C1 segment of cervical spinal cord (tissue), 14 donors: ENCODE measurements around the gene DIP2A.
"Not testable (repeated sequence)": the region's sequence is repeated elsewhere in the genome, so short reads cannot be mapped to it uniquely, and the experiment has no call there.

Source experiments
- DNase-seq, 14 donors: peaks; one replicate each; lab custom pipeline; 2025; lab: John Stamatoyannopoulos, UW

Gene DIP2A

DNA sequence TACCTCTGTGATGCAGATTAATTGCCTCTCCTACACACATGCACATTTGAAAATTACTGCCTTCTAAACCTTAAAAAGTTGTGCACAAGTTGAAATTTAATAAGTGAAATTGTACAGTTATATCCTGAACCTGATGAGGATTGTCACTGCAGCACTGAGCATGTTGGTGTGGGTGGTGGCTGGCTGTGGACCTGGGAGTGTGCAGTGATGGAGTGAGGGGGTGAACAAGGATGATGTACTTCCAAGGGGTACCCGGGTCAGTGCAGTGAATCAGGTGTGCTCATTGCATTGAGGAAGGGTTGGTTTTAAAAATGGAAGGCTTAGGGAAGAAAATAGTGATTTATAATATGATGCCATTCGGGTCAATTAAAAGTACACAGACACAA is 24.1 kb downstream of the DIP2A start:
- no peak for DNase-seq

DNA sequence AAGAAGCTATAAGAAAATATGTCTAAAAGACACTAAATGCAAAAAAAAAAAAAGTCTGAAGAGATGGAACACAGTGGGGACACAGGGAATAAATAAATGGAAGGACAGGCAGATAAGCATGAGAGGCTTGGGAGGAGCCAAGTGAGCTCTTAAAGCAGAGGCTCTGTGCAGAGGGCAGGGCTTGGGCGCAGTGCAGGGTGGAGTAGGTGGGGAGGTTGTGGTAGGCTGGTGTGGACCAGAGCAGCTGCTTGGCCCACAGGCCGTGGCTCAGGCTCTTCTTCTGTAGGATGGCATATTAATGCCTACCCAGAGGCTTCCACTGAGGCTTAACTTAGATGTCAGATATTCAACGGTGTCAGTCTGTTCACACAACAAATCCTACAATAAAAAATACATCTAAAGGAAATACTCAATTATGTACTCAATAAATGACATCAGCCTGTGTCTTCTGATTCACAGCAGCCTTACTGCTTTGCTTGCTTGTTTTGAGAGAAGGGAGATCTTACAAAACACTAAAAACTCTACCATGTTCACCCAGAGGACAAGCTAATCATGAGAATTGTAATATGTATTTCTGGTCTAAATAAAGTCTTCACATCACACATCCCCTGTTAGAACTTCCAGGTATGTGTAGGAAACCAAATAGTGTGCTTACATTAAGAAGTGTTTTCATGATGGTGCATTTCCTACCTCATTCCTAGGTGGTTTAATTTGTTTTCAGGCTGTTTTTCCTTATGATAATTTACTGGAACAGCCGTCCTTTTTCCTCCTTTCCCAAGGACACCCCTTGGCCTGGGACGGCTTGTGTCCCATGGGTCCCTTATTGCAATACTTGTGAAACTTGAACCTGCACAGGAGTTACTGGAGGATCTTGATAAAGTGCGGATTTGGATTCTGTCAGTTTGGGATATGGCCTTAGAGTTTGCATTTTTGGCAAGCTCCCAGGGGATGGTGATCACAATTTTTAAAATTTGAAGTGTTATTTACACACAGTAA is 24.9 kb downstream of the DIP2A start:
- DNase-seq: no peak

DNA sequence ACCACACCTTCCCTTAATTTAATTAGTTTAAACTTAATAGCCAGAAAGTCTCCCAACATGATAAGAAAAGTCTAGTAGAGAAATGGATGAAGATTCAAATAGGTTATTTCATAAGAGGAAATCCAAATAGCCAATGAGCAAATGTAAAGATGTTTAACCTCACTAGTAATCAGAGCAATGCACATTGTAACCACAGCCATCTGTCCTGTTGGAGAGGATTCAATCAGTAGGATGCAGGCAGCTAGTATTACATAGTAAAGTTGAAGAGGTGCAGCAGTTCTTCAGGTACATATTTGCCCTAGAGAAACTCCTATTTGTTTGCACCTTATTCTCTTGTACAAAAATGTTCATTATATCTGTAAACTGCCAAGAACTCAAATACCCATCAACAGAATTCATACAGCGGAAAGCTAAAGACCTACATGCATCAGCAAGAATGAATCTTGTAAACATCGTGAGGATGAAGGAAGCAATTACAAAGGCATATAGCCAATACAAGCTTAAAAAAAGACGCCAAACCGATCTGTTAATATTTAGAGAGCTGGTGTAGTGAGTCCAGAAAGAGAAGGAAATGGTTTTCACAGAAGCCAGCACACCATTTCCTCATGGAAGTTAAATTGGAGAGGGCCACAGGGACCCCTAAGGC is 27.9 kb downstream of the DIP2A start:
- DNase-seq: peak in 1 of 14 donors; percentile 33

DNA sequence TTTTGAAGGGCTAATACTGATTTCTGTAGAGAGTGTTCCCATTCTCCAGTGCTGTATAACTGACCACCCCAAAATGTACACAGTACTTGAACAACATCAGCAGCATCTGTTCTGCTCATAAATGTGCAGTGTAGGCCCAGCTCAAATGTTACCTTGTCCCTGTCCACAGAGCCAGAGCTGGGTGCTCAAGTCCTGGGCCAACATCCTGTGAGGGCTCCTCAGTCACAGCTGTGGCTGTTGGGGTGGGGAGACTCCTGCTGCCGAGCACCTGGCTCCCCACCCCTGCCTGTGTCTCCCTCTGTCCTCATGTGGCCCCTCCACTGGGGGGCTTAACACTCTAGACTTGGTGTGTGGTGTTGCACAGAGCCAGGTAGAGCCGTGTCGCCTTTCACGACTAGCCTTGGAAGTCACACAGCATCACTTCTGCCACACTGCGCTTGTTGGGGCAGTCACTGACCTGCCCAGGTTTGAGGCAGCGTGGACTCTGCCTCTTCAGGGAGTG is 30.5 kb downstream of the DIP2A start:
- DNase-seq: no peak

DNA sequence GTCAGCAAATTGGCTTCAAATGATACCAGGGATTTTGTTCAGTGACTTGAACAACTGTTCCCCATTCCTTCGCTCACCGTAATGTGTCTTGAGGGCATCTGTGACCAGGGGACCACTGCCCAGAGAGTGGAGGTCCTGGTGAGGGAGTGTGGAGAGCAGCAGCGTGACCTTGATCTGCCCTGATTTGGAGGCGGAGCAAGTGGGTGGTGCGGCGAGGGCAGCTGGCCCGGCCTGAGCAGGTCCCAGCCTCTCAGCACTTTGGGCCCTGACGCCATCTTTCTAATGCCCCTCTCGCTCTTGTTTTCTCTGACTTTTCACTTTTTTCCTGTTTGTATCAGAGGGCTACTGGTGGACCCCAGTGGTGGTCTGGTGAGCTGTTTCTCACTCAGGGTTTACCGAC is 31.1 kb downstream of the DIP2A start:
- no peak for DNase-seq

DNA sequence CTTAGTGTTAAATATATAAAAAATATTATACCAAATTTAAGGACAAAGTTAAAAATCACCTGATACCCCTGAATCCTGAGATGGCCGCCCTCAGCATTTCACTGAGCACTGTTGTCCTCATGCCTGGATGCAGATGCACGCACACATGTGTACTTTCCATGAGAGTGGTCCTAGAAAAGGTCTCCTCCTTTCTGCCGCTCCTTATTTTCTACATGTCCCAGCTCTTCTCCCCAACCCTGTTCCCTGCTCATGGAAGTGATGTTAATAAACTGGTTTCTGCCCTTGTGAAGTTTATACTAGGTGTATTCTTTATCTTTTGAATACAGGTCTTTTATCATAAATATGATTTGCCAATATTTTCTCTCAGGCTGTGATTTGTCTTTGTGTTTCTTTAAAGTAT is 32.9 kb downstream of the DIP2A start:
- DNase-seq: no peak

DNA sequence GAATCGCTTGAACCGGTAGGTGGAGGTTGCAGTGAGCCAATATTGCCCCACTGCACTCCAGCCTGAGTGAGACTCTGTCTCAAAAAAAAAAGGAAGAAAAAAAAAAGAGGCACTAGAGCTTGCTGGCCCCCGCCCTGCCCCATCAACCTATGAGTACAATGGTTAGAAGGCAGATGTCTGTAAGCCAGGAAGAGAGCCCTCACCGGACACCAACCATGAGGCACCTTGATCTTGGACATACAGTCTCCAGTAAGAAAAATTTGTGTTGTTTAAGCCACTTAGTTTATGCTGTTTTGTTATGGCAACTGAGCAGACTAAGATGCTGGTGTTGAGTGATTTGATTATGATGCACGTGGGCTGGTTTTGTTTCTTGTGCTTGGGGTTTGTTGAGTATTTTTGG is 34.2 kb downstream of the DIP2A start:
- DNase-seq: no peak

DNA sequence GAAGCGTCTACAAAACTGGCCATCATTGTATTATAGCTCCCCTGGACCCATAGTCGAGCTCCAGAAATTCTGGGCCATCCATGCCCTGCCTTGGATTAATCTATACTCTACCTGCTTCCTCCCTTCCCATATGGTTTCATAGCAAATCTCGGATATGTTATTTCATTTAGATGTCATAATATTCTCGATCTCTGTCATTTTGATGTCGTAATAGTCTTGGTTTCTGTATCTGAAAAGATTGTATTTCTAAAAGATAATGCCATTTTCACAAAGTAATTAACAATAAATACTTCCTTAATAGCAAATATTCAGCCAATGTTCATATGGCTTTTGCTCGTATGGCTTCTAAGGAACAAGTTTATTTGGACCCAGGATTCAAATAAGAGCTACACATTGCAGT is 35.1 kb downstream of the DIP2A start:
- DNase-seq: no peak

DNA sequence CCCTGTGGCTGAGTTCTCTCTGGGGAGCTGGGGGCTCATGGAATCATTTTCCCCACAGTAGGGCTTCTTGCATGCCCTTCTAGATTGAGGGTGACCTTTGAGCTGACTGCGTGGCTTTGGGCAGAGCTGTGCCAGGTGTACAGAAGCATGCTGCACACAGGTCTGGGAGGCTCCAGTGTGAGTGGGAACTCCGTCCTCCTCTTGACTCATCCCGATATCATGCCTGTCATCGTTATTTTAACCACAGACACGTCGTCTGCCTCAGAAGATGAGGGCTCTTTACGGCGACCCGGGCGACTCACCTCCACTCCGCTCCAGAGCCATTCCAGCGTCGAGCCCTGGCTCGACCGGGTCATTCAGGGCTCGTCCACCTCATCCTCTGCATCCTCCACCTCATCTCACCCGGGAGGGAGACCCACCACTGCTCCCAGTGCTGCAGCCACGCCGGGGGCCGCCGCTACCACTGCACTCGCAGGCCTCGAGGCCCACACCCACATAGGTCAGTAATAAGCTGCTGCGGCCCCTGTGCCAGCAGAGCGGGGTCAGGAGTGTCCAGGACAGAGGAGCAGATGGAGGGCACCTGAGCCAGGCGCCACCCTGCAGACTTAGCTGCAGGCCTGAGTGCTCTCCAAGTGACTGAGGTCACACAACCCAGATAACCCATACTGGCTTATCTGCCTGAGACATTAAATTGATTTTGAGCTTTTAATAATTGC is 39.8 kb downstream of the DIP2A start:
- peak in 1 of 14 donors; percentile 40 for DNase-seq

DNA sequence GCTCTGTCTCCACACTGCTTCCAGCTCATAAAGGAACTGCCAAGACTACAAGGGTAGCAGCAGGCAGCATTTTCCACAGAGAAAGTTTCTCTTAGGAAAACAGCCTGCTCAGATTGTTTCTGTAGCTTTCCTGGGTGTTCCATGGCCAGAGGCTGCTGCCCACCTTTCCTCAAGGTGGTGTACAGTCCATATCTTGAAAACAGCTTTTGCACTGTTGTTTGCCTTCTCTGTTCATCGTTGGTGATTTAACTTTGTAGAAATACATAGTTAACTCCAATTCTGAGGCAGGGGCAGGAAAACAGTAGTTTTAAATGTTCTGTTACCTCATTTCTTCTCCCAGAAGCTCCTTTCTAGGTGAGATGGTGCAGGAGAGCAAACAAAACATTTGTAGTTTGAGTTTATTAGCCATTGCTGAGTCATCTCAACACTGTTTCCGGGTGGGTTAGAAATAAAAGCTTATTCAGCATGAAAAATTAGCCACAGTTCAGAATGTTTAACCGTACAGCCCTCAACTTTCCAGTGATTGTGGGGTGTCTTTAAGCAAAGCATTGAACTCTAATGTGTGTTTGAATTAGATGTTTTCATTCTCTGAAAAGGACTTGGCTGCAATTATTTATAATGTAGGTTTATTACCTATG is 41.7 kb downstream of the DIP2A start:
- no peak for DNase-seq

DNA sequence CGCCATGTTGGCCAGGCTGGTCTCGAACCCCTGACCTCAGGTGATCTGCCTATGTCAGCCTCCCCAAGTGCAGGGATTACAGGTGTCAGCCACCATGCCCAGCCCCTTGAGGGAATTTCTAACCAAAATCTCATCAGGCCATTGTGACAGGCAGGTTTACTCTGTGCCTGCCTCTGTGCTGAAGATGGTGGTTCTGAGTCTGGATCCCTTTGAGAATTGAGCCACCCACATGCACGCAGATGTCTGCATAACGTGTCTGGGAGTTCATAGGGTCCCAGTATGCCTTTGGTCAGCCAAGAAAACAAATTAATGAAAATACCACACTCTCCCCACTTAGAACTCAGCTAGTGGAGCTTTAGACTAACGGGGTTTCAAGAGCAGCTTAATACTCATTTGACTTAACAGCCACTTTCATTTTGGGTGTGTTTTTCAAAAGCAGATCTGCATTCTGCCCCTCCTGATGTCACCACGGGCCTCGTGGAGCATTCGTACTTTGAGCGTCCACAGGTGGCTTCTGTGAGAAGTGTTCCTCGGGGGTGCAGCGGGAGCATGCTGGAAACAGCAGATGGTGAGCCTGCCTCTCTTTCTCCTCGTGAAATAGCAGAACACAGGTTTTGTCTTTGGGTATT is 45.3 kb downstream of the DIP2A start:
- no peak for DNase-seq

DNA sequence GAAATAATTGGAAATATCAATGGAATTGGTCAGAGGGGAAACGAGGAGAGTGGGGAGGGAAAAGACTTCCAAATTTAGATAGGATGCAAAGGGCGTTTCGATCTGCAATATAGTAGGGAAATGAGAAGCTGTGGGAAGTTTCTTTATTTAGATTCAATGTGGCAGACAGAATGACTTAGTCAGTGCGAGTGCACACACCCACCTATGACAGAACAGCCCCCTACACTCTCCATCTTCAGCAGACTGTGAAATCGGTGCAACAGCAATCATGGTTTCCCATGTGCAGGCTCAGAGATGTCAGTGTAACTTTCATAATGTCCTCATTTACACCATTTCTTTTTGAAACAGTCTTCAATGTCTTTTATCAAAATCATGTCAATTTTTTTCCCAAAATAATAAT is 46.0 kb downstream of the DIP2A start:
- no peak for DNase-seq

DNA sequence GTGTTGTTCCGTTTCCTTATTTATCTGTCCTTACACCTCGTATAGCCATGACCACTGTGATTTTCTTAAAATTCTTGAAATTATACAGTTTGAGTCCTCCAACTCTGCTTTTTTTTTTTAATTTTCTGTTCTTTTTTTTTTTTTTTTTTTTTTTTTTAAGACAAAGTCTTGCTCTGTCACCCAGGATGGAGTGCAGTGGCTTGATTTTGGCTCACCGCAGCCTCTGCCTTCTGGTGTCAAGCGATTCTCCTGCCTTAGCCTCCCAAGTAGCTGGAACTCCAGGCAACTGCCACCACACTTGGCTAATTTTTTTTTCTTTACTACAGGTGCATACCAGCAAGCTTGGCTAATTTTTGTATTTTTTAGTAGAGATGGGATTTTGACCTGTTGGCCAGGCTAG is 48.9 kb downstream of the DIP2A start:
- DNase-seq: no peak

DNA sequence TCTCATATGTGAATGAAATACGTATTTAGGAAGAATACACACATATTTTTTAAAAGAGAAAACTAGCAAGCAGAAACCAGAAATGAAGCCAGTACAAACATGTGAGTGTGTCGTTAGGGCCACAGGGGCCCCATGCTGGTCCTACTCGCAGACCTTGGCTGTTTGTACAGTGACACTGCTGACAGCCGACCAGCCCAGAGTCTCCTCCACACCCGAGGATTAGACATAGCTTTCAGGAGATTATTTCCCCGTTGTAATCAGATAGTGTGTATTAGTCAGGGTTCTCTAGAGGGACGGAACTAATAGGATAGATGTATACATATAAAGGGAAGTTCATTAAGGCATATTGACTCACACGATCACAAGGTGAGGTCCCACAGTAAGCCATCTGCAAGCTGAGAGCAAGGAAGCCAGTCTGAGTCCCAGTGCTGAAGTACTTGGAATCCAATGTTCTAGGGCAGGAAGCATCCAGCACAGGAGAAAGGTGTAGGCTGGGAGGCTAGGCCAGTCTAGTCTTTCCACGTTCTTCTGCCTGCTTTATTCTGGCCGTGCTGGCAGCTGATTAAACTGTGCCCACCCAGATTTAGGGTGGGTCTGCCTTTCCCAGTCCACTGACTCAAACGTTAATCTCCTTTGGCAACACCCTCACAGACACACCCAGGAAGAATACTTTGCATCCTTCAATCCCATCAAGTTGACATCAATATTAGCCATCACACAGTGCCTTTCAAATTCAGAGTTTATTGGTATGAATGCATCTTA is 51.2 kb downstream of the DIP2A start:
- no peak for DNase-seq

DNA sequence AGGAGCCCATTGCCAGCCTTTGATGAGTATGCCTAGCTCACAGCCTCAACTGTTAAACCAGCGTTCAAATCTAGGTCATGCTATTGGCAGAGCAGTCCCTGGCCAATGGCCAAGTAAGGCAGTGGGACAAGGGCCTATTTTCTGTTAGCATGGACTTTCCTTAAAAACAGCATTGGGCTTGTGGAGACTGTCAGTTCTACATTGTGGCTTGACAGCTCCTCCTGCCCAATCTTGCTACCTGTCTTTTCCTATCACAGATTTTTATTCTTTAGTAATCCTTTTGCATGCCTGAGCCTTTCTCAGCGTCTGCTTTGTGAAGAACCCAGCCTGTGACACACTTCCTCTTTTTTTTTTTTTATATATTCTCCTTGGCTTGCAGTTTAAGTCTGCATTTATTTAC is 56.4 kb downstream of the DIP2A start:
- DNase-seq: peak in 11 of 14 donors; percentile 6 to 51 (median 25)

DNA sequence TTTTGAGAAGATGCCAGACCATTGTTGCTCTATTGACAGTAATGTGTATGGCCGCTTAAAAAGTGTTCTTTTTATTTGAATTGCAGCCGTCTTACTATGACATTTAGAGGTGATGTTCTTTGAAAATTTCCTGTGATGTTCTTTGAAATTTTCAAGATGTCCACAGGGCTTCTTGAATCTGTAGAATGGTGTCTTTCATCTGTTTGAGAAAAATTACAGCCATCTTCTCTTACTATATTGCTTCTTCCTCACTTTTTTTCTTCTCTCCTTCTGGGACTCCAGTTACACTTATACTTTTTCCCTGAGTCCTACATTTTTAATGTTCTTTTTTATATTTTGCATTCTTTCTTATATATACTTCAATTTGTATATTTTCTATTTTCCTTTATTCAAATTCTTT is 57.4 kb downstream of the DIP2A start:
- no peak for DNase-seq

DNA sequence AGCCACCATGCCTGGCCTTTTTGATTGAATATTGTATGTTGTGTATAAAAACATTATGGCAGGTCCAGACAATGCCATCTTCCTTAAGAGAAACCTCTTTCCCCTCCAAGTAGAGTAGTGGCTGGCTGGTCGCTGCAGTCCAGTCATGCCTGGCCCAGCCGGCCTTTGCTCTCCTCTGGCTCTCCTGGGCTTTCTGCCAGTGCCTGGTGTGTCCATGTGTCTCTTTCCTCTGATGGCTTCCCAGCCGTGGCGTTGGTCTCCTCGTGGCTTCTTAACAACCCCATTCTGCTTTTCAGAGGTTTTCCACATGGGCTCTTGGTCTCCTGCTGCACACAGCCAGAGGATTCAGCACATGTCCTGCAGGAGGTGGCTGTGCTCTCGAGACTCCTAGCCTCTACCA is 58.7 kb downstream of the DIP2A start:
- DNase-seq: peak in 11 of 14 donors; percentile 2 to 60 (median 21)

DNA sequence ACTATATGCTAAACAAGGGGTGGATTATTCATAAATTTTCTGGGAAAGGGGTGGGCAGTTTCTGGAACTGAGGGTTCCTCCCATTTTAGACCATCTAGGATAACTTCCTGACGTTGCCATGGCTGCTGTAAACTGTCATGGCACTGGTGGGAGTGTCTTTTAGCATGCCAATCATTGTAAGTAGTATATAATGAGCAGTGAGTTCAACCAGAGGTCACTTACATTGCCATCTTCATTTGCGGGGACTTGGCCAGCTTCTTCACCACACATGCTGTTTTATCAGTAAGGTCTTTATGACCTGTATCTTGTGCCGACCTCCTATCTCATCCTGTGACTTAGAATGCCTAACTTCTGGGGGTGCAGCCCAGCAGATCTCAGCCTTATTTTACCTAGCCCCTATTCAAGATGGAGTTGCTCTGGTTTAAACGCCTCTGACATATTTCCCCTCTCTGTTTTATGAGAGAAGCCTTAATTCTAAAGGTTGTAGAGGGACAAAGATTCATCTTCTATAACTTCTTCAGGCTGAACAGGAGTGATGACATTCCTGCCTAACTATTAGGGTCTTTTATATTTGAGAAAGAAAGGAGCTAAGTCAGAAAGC is 60.4 kb downstream of the DIP2A start:
- no peak for DNase-seq

DNA sequence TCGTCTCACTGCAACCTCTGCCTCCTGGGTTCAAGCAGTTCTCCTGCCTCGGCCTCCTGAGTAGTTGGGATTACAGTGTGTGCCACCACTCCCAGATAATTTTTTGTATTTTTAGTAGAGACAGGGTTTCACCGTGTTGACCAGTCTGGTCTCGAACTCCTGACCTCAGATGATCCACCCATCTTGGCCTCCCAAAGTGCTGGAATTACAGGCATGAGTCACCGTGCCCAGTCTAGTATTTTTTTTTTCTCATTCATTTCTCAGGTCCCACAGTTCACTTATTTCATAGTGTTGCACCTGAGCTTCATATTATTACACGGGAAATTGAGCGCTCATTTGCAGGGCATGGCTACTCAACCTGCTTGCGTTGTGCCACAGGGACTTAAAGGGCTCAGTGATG is 68.7 kb downstream of the DIP2A start:
- DNase-seq: not testable (repeated sequence)

DNA sequence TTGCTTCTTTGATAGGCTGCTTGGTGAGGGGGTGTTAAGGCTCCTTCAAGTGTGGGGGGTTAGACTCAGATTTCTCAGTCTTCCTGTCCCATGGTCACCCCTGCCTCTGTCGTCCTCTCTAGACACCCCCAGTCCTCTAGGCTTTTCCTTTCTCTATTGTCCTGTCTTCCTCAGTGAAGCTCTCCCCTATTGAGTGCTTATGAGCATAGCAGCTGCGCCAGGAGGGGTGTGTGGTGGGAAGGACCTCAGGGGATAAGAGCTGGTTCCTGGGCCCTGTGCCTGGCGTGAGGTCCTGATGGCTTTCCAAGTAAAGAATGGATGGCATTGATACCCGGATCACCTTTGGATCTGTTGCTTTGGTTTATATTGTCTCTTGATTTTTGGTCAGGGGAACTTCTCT is 69.1 kb downstream of the DIP2A start:
- DNase-seq: no peak
